Testis (tissue), 2 donors: Measurements from ENCODE around the gene CRADD.

Source experiments
- CTCF ChIP-seq, 3 experiments: fragments of 450-650 bp in 2 of 3; fragments of 200-600 bp in 1 of 3; sonication (generic) in 1 of 3; IDR thresholded peaks; one replicate each; pipeline ENCODE4 v1.5.1; 2016 to 2019; ENCODE audit warnings: antibody characterized with exemption in 3 of 3, mild to moderate bottlenecking in 2 of 3, moderate library complexity in 1 of 3
- POLR2A ChIP-seq: fragments of 450-650 bp; IDR thresholded peaks from one replicate; pipeline ENCODE4 v1.6.1; 2017; ENCODE audit warnings: antibody characterized with exemption, mild to moderate bottlenecking, moderate library complexity

GRCh38 chr12:93798279-93799151 is 121.3 kb downstream of the CRADD start:
- TF ChIP-seq CTCF (IDR thresholded peaks at IDR 0.05) (no peak), POLR2A (no peak)
